GM18520 (cell line): ENCODE data around the gene TFCP2L1.

Experiments
- ATAC-seq: cut with Tn5 transposase; IDR thresholded peaks from one replicate; pipeline ENCODE4 v1.9.1; 2021; ENCODE audit not compliant: unreplicated experiment

Gene TFCP2L1

DNA sequence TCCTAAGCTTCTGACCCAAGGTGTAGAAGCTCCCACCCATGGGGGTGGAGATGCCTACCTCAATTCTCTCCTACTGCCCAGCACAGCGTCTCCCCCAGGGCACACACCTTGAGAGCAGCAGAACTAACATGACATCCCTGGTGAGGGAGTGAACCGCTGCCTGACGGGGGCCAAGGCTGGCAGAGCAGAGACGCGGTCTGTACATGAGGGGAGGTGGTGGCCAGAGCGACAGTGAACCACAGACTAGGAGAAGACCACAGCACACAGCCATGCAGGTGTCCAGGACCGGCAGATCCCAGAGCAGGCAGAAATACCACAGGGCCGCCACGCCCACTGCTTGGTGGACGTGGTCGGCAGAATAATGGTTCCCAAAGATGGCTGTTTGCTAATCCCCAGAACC is 40.4 kb downstream of the TFCP2L1 start:
- ATAC-seq, result no peak

DNA sequence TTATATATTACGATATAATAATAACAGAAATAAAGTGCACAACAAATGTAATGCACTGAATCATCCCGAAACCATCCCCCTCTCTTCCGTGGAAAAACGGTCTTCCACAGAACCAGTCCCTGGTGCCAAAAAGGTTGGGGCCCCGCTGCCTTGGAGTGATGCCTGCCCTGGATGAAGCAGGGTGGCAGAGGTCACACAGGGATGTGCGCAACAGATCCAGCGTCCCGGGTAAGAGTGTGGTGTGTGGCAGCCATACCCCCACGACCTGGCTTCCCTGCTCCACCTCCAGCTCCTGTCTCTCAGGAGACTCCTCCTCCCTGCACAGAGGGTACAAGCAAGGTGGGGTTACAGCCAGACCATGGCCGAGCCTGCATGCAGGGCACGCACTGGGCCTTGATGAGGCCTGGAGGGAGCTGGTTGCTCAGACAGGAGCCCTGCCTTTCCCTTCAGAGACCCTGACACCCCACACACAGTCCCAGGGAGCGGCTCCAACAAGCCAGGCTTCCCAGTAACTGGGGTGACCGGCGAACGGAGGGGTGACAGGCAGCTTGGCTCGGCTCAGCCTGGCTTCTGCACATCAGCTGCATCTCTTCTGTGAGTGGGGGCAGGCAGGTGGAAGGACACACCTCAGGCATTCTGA is 41.1 kb downstream of the TFCP2L1 start:
- ATAC-seq, result no peak

DNA sequence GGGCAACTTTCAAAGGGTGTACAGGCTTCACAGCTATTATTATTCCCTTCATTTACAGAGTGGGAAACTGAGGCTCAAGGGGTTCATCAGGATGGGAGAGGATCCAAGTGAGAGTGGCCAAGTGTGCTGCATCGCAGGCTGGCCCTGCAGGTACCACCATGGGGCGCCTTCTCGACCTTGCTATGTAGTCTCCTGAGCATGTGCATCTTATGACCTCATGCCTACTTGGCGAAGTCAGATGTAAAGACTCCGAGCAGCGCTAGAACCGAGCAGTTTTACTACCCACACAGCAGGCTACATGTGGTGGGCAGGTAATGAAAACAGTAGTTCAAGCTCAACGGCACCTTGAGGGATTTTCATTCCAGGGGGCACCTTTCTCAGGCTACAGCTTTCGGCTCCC is 42.0 kb downstream of the TFCP2L1 start:
- no peak for ATAC-seq

DNA sequence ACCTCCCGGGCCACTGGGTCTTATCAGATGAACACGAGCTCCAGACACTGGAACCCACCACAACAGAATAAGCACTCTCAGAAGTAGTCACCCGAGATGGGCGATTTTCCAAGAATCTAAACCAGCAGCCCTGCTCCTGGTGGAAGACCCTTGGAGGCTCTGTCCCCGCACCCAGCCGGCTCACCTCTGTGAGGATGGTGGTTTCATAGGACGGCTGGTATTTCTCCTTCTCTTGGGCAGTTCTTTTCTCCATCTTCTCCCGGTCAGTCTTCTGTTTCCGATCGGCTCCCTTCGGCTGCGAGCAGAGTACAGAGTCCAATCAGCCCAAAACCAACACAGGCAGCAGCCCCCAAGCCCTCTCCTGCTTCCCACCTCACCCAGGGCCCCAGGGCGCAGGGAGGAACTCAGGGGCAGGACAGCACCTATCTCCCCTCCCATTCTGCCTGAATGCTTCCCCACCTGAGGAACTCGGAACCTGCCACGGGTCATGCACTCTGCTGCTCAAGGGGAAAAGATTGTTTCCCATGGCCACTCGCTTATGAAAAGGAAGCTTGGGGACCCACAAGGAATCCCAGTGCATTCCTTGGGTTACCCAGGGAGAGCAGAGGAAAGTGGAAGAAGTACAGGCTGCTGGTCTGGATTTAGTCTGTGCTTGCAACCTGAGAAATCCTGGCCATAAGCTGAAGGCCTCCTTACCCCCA is 42.7 kb downstream of the TFCP2L1 start:
- no peak for ATAC-seq

DNA sequence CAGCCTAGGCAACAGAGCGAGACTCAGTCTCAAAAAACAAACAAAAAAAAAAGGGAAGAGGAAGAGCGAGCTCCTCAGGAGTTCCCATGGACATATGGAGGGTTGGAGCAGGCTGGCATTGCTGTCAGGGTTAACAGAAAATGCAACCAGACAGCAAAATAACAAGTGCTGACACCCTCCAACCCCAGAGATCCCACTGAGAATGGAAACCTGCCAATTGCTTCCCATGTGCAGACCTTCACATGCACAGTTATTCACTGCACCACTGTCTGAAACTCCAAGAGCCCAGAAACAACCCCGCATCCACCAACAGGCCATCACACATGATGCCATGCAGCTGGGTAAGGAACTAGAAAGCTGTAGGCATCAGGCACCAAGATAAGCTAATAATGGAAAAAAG is 43.5 kb downstream of the TFCP2L1 start:
- no peak for ATAC-seq

- no peak for ATAC-seq
Measured at GRCh38 chr2:121240436-121240835, 44.6 kb downstream of the TFCP2L1 start.

DNA sequence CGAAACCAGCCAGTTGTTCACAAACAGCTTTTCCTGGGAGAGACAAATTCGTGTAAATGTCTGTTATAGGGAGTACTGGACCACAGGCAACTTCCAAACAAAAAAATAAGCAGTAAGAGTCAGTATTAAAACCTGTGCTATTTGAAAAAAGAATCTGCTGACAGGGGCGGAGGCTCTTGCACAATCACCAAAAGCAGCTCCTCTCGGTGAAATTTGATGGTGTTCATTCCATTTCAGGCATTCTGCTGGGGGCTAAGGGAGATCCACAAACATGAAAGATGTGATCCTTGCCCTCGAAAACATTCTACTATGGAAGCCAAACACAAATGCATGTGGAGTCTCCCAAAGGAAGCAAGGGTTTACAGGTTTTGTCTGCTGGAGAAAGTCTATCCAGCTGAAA is 45.0 kb downstream of the TFCP2L1 start:
- no peak for ATAC-seq

DNA sequence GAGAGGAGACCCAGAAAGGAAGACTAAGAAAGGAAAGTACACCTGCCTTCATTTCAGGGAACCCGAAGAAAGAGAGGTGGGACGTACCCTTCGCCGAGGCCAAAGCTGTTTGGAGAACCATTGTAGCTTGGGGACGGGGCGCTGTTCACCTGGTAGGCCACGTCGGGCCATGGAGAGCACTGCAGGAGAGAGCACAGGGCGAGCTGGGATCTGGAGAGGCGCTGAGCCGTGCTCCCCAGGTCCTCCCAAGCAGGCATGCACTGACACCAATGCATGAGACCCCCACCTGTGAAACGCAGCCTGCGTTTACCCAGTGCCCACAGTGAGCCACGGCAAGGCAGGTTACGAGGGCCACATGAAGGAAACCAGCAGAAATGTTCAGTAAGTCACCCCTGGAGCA is 45.5 kb downstream of the TFCP2L1 start:
- no peak for ATAC-seq

- ATAC-seq, result no peak
Measured at GRCh38 chr2:121238828-121239227, 46.2 kb downstream of the TFCP2L1 start.

- no peak for ATAC-seq
Measured at GRCh38 chr2:121237980-121238665, 46.9 kb downstream of the TFCP2L1 start.

DNA sequence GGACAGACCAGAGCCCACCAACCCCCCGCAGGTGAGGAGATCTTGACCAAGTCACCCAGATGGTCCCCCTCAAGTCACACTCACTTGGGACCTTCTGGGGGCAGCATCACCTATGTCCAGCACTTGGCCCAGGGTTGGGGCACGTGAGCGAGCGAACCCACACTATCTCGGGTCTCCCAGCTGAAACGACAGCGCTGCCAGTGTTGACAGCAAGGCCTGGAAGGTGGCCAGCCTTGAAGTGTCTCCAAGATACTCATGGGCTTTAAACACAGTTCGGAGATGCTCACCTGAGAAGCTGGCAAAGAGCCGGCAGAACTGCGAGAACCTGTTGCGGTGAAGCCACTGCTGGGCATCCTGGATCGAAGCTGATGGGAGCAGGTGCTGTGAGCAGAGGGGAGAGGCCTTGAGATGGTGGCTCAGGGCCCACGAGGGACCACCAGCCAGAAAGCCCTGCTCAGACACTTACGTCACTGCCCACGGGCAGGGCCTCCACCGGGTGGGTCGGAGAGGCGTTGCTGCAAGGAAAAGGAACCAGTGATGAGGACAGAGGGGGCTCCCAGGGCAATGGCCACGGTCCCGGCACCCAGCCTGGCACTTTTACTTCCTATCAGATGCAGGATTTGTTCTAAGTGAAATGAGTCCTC is 47.5 kb downstream of the TFCP2L1 start:
- no peak for ATAC-seq

DNA sequence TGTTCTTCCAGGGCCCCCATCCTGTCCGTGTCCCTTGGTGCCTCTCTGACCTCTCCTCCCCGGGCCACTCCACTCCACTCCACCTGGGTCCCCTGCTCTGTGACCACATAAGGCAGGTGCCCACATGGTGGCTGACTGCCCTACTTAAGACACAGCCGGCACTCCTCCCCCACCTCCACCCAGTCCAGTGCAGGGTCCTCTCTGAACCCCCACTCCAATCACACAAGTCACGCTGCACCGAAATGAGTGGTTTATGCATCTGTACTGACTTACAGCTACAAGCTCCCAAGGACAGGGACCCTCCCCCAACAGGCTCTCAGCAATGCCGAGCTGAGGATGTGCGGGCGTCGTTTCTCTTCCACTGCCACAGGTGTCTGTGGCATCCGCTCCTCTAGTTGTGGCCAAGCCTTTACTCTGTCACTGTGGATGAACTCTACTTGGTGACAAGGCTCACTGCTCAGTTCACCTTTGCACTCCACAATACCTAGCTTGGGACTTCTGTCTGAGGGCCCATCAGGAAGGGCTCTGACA is 48.3 kb downstream of the TFCP2L1 start:
- ATAC-seq, result no peak

- no peak for ATAC-seq
Measured at GRCh38 chr2:121236101-121236640, 48.8 kb downstream of the TFCP2L1 start.

DNA sequence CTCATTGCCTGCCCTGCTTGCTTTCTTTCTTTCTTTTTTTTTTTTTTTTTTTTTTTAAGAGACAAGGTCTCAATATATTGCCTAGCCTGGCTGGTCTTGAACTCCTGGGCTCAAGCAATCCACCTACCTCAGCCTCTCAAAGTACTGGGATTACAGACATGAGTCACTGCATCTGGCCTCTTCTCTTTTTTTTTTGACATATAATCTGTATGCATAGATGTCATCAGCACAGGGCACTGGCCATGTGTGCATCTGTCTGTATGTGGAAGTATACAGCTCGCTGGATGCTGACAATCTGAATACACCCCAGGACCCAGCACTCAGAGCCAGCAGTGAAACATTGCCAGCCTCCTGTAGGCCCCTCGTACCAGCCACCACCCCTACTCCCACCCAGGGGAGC is 49.5 kb downstream of the TFCP2L1 start:
- ATAC-seq, result no peak

DNA sequence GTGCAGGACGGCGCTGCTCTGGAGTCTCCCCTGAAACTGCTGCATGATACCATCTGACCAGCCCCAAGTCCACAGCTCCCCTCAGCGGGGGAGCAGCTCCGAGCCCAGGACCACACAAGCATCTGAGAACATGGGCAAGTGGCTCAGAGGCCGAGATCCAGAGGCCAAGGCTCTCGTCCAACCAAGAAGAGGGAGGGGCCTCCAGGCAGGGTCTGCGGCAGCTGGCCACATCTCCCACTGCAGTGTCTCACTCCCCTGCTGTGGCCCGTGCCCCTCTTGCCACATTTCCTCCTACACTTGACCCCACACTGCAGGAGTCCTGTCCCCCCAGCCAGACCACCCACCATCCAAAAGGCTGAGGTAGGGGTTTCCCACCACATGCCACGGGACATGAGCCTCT is 50.2 kb downstream of the TFCP2L1 start:
- ATAC-seq, result no peak

DNA sequence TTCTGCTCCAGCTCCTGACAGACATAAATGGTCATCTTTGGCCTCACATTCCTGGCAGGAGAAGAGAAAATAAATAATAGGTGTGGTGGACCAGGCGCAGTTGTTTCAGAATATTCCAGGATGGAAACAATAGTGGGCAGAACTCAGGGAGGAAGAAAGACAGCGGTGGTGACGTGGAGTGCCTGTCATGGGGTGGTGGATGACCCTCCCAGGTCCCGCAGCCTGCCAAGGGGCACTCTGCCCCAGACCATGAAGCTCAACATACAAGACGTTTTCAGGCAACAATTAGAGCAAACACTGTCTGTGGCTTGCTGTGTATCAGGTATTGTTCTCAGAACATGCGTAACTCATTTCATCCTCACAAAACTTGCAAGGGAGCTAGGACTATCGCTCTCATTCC is 50.9 kb downstream of the TFCP2L1 start:
- ATAC-seq, result no peak

- no peak for ATAC-seq
Measured at GRCh38 chr2:121233486-121234110, 51.4 kb downstream of the TFCP2L1 start.

- ATAC-seq, result no peak
Measured at GRCh38 chr2:121232626-121233265, 52.3 kb downstream of the TFCP2L1 start.

DNA sequence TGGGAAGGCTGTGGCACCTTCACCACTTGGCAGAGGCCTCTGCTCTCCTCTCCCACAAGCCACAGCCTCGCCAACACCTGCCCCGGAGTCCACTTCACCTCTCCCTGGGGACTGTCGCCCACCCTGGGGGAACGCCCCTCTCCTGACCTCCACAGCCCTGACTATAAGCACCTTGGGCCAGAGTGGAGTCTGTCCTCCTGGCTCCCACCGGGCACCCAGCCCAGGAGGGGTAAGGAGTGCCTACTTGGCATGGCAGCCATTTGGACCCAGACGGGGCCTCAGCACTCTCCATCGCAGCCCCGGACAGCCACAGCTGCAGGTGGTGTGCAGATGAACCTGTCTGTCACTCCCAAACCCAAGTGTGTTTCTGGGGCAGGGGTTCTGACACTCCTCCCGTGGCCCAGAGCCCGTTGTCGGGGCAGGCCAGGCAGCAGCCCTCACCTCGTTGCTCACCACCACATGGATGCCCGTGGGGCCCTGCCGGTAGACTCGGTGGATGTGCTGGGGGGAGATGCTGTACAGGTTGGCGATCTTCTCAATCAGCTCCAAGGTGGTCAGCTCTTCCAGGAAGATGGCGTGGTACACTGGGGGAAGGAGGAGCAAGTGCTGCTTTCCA is 53.5 kb downstream of the TFCP2L1 start:
- ATAC-seq, result no peak

GRCh38 chr2:121228521-121228920 is 56.5 kb downstream of the TFCP2L1 start:
- ATAC-seq, result no peak
